ENCODE results near the gene OR10T2. TPM values are rescaled to one million over a fixed set of nuclear protein-coding genes. Genes with fewer than 3 reads are reported as not detected.

The OR10T2 gene
- total RNA-seq, 1 donor from 2014 or later, result not detected

DNA sequence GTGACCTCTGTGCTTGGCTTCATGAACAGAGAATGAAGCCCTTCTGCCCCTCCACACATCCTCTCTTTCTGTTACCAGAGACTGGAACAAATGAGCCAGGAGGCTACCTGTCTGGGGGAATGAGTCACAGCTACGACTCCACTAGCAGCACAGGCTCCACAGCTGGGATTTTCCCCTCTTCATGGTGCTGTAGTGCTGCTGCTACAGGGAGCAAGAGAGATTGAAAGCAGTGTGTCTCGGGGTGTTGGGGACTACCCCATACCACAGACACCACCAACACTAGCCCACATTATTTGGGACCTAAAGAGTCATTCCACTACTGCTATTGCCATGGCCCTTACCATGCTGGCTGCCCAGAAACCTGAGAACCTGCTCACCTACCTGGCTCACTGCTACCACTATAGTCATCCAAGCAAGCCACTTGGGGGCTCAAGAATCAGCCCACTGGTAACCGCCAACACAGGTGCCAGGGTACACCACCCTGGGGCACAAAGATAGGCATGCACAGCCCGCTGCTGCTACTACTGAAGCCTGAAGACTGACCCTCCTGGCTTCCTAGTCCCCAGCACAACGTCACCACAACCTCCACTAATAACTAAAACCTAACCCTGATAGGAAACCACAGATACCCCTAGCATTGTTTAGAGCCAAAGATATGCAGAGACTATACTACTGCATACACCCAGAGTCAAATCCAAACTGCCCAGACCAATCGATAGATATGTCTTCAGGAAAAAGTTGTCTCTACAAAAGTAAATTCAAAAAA is 27.9 kb downstream of the OR10T2 start:
- no peaks in the 10 kb centered on the region for H3K9me3 Mint-ChIP-seq
- H3K4me1 Mint-ChIP-seq, result no peaks in the 10 kb centered on the region
- no peaks in the 10 kb centered on the region for H3K36me3 Mint-ChIP-seq (ENCODE audit: low read depth)
- DNase-seq (ENCODE audit: low read depth, low spot score), result no peak
- H3K4me3 Mint-ChIP-seq, result no peak overlapping the region
- no peak overlapping the region for H3K27ac Mint-ChIP-seq (ENCODE audit: unreplicated experiment)
- H3K27me3 Mint-ChIP-seq (ENCODE audit: low read depth), result peaks cover 6% of the 10 kb centered on the region
- TF ChIP-seq, protein P1, sequence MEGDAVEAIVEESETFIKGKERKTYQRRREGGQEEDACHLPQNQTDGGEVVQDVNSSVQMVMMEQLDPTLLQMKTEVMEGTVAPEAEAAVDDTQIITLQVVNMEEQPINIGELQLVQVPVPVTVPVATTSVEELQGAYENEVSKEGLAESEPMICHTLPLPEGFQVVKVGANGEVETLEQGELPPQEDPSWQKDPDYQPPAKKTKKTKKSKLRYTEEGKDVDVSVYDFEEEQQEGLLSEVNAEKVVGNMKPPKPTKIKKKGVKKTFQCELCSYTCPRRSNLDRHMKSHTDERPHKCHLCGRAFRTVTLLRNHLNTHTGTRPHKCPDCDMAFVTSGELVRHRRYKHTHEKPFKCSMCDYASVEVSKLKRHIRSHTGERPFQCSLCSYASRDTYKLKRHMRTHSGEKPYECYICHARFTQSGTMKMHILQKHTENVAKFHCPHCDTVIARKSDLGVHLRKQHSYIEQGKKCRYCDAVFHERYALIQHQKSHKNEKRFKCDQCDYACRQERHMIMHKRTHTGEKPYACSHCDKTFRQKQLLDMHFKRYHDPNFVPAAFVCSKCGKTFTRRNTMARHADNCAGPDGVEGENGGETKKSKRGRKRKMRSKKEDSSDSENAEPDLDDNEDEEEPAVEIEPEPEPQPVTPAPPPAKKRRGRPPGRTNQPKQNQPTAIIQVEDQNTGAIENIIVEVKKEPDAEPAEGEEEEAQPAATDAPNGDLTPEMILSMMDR (conservative IDR thresholded peaks at IDR 0.05), result no peak

- Mint-ChIP-seq H3K27ac (ENCODE audit: unreplicated experiment) (no peak overlapping the region), H3K9me3 (peaks cover 3% of the 10 kb centered on the region), H3K4me3 (no peak overlapping the region), H3K4me1 (no peaks in the 10 kb centered on the region), H3K36me3 (ENCODE audit: low read depth) (no peaks in the 10 kb centered on the region), H3K27me3 (ENCODE audit: low read depth) (peaks cover 2% of the 10 kb centered on the region)
- DNase-seq (ENCODE audit: low read depth, low spot score), result no peak
- TF ChIP-seq, protein P1 (conservative IDR thresholded peaks at IDR 0.05), result no peak
These were observed 32.5 kb downstream of the OR10T2 start for GRCh38 chr1:158366783-158367182.

DNA sequence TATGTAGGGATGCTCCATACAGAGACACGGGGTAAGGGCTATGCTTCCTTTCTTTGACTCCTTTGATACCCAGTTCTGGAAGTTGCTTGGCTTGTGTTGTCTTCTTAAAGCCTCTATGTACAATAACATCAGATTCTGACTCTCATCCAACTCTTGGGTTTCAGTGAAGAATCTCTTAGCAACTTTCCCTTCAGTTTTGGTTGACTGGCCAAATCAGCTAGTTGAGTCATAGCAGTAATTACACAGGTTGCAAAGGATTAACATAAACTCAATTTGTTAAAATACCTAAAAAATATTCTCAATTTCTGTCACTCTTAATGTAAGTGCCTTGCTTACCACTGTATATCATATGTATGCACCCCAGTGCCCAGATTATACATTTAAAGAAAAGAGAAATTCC is 36.3 kb downstream of the OR10T2 start:
- Mint-ChIP-seq H3K36me3 (ENCODE audit: low read depth) (no peaks in the 10 kb centered on the region), H3K9me3 (peaks cover 3% of the 10 kb centered on the region), H3K27ac (ENCODE audit: unreplicated experiment) (no peak overlapping the region), H3K4me1 (peaks cover 6% of the 10 kb centered on the region), H3K27me3 (ENCODE audit: low read depth) (peaks cover 2% of the 10 kb centered on the region), H3K4me3 (no peak overlapping the region)
- TF ChIP-seq, protein P1 (conservative IDR thresholded peaks at IDR 0.05), result no peak
- DNase-seq (ENCODE audit: low read depth, low spot score), result no peak

DNA sequence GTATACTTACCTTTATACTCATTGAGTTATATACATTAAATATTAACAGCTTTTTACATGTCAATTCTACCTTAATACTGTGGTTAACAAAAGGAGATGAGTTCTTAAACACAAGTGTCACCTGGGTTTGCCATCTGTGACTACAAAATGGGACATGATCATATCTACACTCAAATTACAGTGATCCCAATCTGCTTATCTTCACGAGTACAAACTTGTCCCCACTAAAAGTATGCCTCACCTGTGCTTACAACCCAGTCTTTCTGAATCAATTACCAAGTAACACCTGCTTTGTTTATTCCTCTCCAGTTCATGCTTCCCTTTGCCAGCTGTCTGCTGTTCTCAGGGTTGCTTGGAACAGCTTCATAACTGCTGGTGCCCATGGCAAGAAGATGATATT is 36.8 kb downstream of the OR10T2 start:
- DNase-seq (ENCODE audit: low read depth, low spot score), result no peak

DNA sequence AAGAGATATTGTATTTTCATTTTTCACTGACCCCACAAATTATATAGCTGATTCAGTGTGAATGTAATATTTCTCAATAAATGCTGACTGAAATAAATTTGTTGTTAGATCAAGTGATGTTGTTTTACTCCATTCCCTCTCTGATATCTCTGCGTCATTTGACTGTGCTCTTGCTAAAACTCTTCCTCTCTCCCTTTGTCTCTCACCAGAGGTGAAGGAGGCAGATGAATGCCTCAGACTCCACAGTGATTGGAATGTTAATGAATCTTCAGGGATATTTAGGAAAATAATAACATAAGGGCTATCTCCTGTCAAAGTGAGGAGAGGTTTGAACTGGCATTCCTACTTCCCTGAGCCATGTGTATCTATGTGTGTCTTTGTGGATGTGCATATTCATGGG is 41.8 kb downstream of the OR10T2 start:
- Mint-ChIP-seq H3K9me3 (peaks cover 3% of the 10 kb centered on the region), H3K36me3 (ENCODE audit: low read depth) (no peaks in the 10 kb centered on the region), H3K27me3 (ENCODE audit: low read depth) (peaks cover 24% of the 10 kb centered on the region), H3K4me1 (peaks cover 6% of the 10 kb centered on the region), H3K27ac (ENCODE audit: unreplicated experiment) (no peak overlapping the region), H3K4me3 (no peak overlapping the region)
- DNase-seq (ENCODE audit: low read depth, low spot score), result no peak
- TF ChIP-seq, protein P1 (conservative IDR thresholded peaks at IDR 0.05), result no peak

More for the DNA sequence above, 36.8 kb downstream of the OR10T2 start:
- TF ChIP-seq, protein P1 (conservative IDR thresholded peaks at IDR 0.05), result no peak
- Mint-ChIP-seq H3K9me3 (peaks cover 3% of the 10 kb centered on the region), H3K27ac (ENCODE audit: unreplicated experiment) (no peak overlapping the region), H3K4me1 (peaks cover 6% of the 10 kb centered on the region), H3K27me3 (ENCODE audit: low read depth) (peaks cover 2% of the 10 kb centered on the region), H3K4me3 (no peak overlapping the region), H3K36me3 (ENCODE audit: low read depth) (no peaks in the 10 kb centered on the region)
